Measurements from ENCODE around the gene ADAT3. TPM values are rescaled to one million over a fixed set of nuclear protein-coding genes. Genes with fewer than 3 reads are reported as not detected.

Gene ADAT3
- total RNA-seq, 3 donors from 2014 or later (not counting 1 experiment from before 2014, with no cell fraction given) = 13.0 to 20.9 (median 13.1) TPM

- peak overlapping the region; percentile 30 for H3K27ac ChIP-seq (ENCODE audit: low read length)
- WGBS (ENCODE audit: insufficient coverage) = 86% methylated on average over 13 of the region's 13 CpGs
- peak overlapping the region; percentile 69 to 73 for H3K27ac Mint-ChIP-seq
- no peak overlapping the region for H3K4me3 ChIP-seq (ENCODE audit: low read length)
- peaks cover 5% of the 10 kb centered on the region for H3K36me3 ChIP-seq (ENCODE audit: control insufficient read depth, insufficient read depth, low read length)
- intact Hi-C loops (cut with micrococcal nuclease) = no loop called here
- H3K4me1 Mint-ChIP-seq = peaks cover 20 to 27% of the 10 kb centered on the region in 2 donors
- H3K4me1 ChIP-seq (ENCODE audit: control insufficient read depth, insufficient read depth, low read length) = peaks cover 39% of the 10 kb centered on the region
- DNase-seq (no peak), ATAC-seq (peak in 1 of 3 donors; percentile 55)
- H3K27me3 Mint-ChIP-seq (ENCODE audit: low read depth in 2 of 2) = no peaks in the 10 kb centered on the region
- H3K9me3 ChIP-seq (ENCODE audit: control insufficient read depth, insufficient read depth, low read length) = no peaks in the 10 kb centered on the region
- H3K27me3 ChIP-seq (ENCODE audit: control insufficient read depth, insufficient read depth, low read length) = no peaks in the 10 kb centered on the region
- H3K36me3 Mint-ChIP-seq = no peaks in the 10 kb centered on the region
- no peak overlapping the region for H3K4me3 Mint-ChIP-seq
- H3K9me3 Mint-ChIP-seq = no peaks in the 10 kb centered on the region
- TF ChIP-seq CTCF (IDR thresholded peaks at IDR 0.05) = no peak
These were observed 5.9 kb downstream of the ADAT3 start for GRCh38 chr19:1911098-1911497.

- no peak overlapping the region for H3K4me3 Mint-ChIP-seq
- ATAC-seq = no peak
- Histone ChIP-seq H3K9me3 (ENCODE audit: control insufficient read depth, insufficient read depth, low read length) (no peaks in the 10 kb centered on the region), H3K27ac (ENCODE audit: low read length) (no peak overlapping the region), H3K27me3 (ENCODE audit: control insufficient read depth, insufficient read depth, low read length) (no peaks in the 10 kb centered on the region), H3K36me3 (ENCODE audit: control insufficient read depth, insufficient read depth, low read length) (peaks cover 5% of the 10 kb centered on the region), H3K4me3 (ENCODE audit: low read length) (no peak overlapping the region), H3K4me1 (ENCODE audit: control insufficient read depth, insufficient read depth, low read length) (peaks cover 36% of the 10 kb centered on the region)
- 93% methylated on average over 37 of the region's 37 CpGs for WGBS (ENCODE audit: insufficient coverage)
- no peaks in the 10 kb centered on the region for H3K9me3 Mint-ChIP-seq
- intact Hi-C loops (cut with micrococcal nuclease) = no loop called here
- peak overlapping the region in 1 of 2 donors; percentile 33 for H3K27ac Mint-ChIP-seq
- H3K36me3 Mint-ChIP-seq = no peaks in the 10 kb centered on the region
- no peaks in the 10 kb centered on the region for H3K27me3 Mint-ChIP-seq (ENCODE audit: low read depth in 2 of 2)
- H3K4me1 Mint-ChIP-seq = peaks cover 20 to 27% of the 10 kb centered on the region in 2 donors
- no peak for TF ChIP-seq CTCF (IDR thresholded peaks at IDR 0.05)
- DNase-seq = no peak
These were observed 6.8 kb downstream of the ADAT3 start for GRCh38 chr19:1911995-1912394.

- H3K4me1 Mint-ChIP-seq = peaks cover 20 to 27% of the 10 kb centered on the region in 2 donors
- H3K36me3 Mint-ChIP-seq = no peaks in the 10 kb centered on the region
- no peak overlapping the region for H3K4me3 ChIP-seq (ENCODE audit: low read length)
- ATAC-seq = no peak
- no peaks in the 10 kb centered on the region for H3K9me3 ChIP-seq (ENCODE audit: control insufficient read depth, insufficient read depth, low read length)
- no peak overlapping the region for H3K27ac ChIP-seq (ENCODE audit: low read length)
- no peaks in the 10 kb centered on the region for H3K9me3 Mint-ChIP-seq
- no peak overlapping the region for H3K27ac Mint-ChIP-seq
- TF ChIP-seq CTCF (IDR thresholded peaks at IDR 0.05) = no peak
- H3K4me1 ChIP-seq (ENCODE audit: control insufficient read depth, insufficient read depth, low read length) = peaks cover 27% of the 10 kb centered on the region
- whole genome bisulfite sequencing (ENCODE audit: insufficient coverage) = 98% methylated on average over 77 of the region's 77 CpGs
- intact Hi-C loops (cut with micrococcal nuclease) = no loop called here
- no peaks in the 10 kb centered on the region for H3K27me3 ChIP-seq (ENCODE audit: control insufficient read depth, insufficient read depth, low read length)
- DNase-seq = no peak
- peaks cover 9% of the 10 kb centered on the region for H3K36me3 ChIP-seq (ENCODE audit: control insufficient read depth, insufficient read depth, low read length)
- no peaks in the 10 kb centered on the region for H3K27me3 Mint-ChIP-seq (ENCODE audit: low read depth in 2 of 2)
- no peak overlapping the region for H3K4me3 Mint-ChIP-seq
These were observed 7.7 kb downstream of the ADAT3 start for GRCh38 chr19:1912760-1913505.
